Measurements from ENCODE around the gene UBQLN4. TPM values are rescaled to one million over a fixed set of nuclear protein-coding genes. Genes with fewer than 3 reads are reported as not detected.
"Not testable (repeated sequence)": the region's sequence is repeated elsewhere in the genome, so short reads cannot be mapped to it uniquely, and the experiment has no call there.

The UBQLN4 gene
- total RNA-seq, 4 donors from 2014 or later: 16.2 to 24.5 (median 18.6) TPM

- ATAC-seq (ENCODE audit: low FRiP score): no peak
- no peak for DNase-seq (ENCODE audit: low spot score)
- TF ChIP-seq CTCF (IDR thresholded peaks at IDR 0.05): no peak
These were observed 2.4 kb downstream of the UBQLN4 start for GRCh38 chr1:156051011-156051725.

GRCh38 chr1:156050376-156050775 lies 3.2 kb downstream of the UBQLN4 start:
- no peak for DNase-seq (ENCODE audit: low spot score)
- TF ChIP-seq CTCF (IDR thresholded peaks at IDR 0.05): no peak
- ATAC-seq (ENCODE audit: low FRiP score): no peak

GRCh38 chr1:156048663-156049258 lies 4.8 kb downstream of the UBQLN4 start:
- ATAC-seq (ENCODE audit: low FRiP score): no peak
- no peak for TF ChIP-seq CTCF (IDR thresholded peaks at IDR 0.05)

GRCh38 chr1:156045076-156045475 lies 8.5 kb downstream of the UBQLN4 start:
- no peak for TF ChIP-seq CTCF (IDR thresholded peaks at IDR 0.05)
- DNase-seq (ENCODE audit: low spot score): no peak
- no peak for ATAC-seq (ENCODE audit: low FRiP score)

More at GRCh38 chr1:156048663-156049258, 4.8 kb downstream of the UBQLN4 start:
- no peak for DNase-seq (ENCODE audit: low spot score)

GRCh38 chr1:156042828-156043227 lies 10.8 kb downstream of the UBQLN4 start:
- TF ChIP-seq CTCF (IDR thresholded peaks at IDR 0.05): no peak
- DNase-seq (ENCODE audit: low spot score) (no peak), ATAC-seq (ENCODE audit: low FRiP score) (no peak)

GRCh38 chr1:156034991-156035390 lies 18.6 kb downstream of the UBQLN4 start:
- DNase-seq (ENCODE audit: low spot score); ATAC-seq (ENCODE audit: low FRiP score): not testable (repeated sequence)

GRCh38 chr1:156033011-156033410 lies 20.6 kb downstream of the UBQLN4 start:
- DNase-seq (ENCODE audit: low spot score): no peak
- no peak for ATAC-seq (ENCODE audit: low FRiP score)
- TF ChIP-seq CTCF (IDR thresholded peaks at IDR 0.05): no peak

Measured in omental fat pad (tissue), 4 donors.